Measurements from ENCODE around the gene VTI1A. TPM values are rescaled to one million over a fixed set of nuclear protein-coding genes. Genes with fewer than 3 reads are reported as not detected.
A peak's percentile ranks its signal among the peaks of the same experiment; 100 is the strongest.

The VTI1A gene
- total RNA-seq, 1 experiment from 2014 or later, result 39.0 TPM

- DNase-seq (ENCODE audit: low read depth), result no peak
Observed at GRCh38 chr10:112805701-112806100, 358.7 kb downstream of the VTI1A start.

GRCh38 chr10:112807013-112807412 lies 360.0 kb downstream of the VTI1A start:
- no peak for DNase-seq (ENCODE audit: low read depth)

GRCh38 chr10:112809736-112810135 lies 362.7 kb downstream of the VTI1A start:
- DNase-seq (ENCODE audit: low read depth), result no peak

GRCh38 chr10:112810711-112811151 lies 363.7 kb downstream of the VTI1A start:
- no peak for DNase-seq (ENCODE audit: low read depth)

GRCh38 chr10:112811741-112812551 lies 364.9 kb downstream of the VTI1A start:
- peak; percentile 87 for DNase-seq (ENCODE audit: low read depth)

- DNase-seq (ENCODE audit: low read depth), result no peak
Observed at GRCh38 chr10:112812586-112812985, 365.6 kb downstream of the VTI1A start.

- DNase-seq (ENCODE audit: low read depth), result no peak
Observed at GRCh38 chr10:112813866-112814591, 367.0 kb downstream of the VTI1A start.

- DNase-seq (ENCODE audit: low read depth), result peak; percentile 40
Observed at GRCh38 chr10:112815269-112816032, 368.4 kb downstream of the VTI1A start.

GRCh38 chr10:112816033-112816430 lies 369.0 kb downstream of the VTI1A start:
- no peak for DNase-seq (ENCODE audit: low read depth)

- no peak for DNase-seq (ENCODE audit: low read depth)
Observed at GRCh38 chr10:112816891-112817290, 369.9 kb downstream of the VTI1A start.

- DNase-seq (ENCODE audit: low read depth), result no peak
Observed at GRCh38 chr10:112817981-112818777, 371.2 kb downstream of the VTI1A start.

- DNase-seq (ENCODE audit: low read depth), result no peak
Observed at GRCh38 chr10:112819231-112819630, 372.2 kb downstream of the VTI1A start.

GRCh38 chr10:112820320-112820719 lies 373.3 kb downstream of the VTI1A start:
- DNase-seq (ENCODE audit: low read depth), result no peak

- no peak for DNase-seq (ENCODE audit: low read depth)
Observed at GRCh38 chr10:112821038-112821437, 374.0 kb downstream of the VTI1A start.

- DNase-seq (ENCODE audit: low read depth), result peak; percentile 11
Observed at GRCh38 chr10:112821663-112822062, 374.6 kb downstream of the VTI1A start.

GRCh38 chr10:112823007-112823406 lies 376.0 kb downstream of the VTI1A start:
- DNase-seq (ENCODE audit: low read depth), result no peak

GRCh38 chr10:112823604-112824003 lies 376.6 kb downstream of the VTI1A start:
- DNase-seq (ENCODE audit: low read depth), result no peak

GRCh38 chr10:112826018-112826697 lies 379.1 kb downstream of the VTI1A start:
- DNase-seq (ENCODE audit: low read depth), result no peak

- no peak for DNase-seq (ENCODE audit: low read depth)
Observed at GRCh38 chr10:112827086-112827485, 380.1 kb downstream of the VTI1A start.

- DNase-seq (ENCODE audit: low read depth), result no peak
Observed at GRCh38 chr10:112827951-112828350, 380.9 kb downstream of the VTI1A start.

GRCh38 chr10:112831859-112832258 lies 384.8 kb downstream of the VTI1A start:
- DNase-seq (ENCODE audit: low read depth), result no peak
